Suprapubic skin (tissue), 4 donors: ENCODE data around the gene RAB3D. TPM values are rescaled to one million over a fixed set of nuclear protein-coding genes. Genes with fewer than 3 reads are reported as not detected.
"Not testable (repeated sequence)": the region's sequence is repeated elsewhere in the genome, so short reads cannot be mapped to it uniquely, and the experiment has no call there.

Experiments used
- DNase-seq, 2 donors: peaks; one replicate each; pipeline ENCODE4 v3.0.0-alpha.2; 2019; ENCODE audit warnings: low spot score in 2 of 2
- H3K27ac ChIP-seq: fragments of 200-600 bp; sonication (generic); one replicate; pipeline ENCODE4 v1.5.1; 2019
- H3K27me3 ChIP-seq: fragments of 200-600 bp; sonication (generic); one replicate; pipeline ENCODE4 v1.5.1; 2019
- H3K36me3 ChIP-seq: fragments of 200-600 bp; sonication (generic); one replicate; pipeline ENCODE4 v1.5.1; 2019
- H3K4me1 ChIP-seq: fragments of 200-600 bp; sonication (generic); one replicate; pipeline ENCODE4 v1.5.1; 2019
- H3K4me3 ChIP-seq: fragments of 200-600 bp; sonication (generic); one replicate; pipeline ENCODE4 v1.5.1; 2019; ENCODE audit warnings: mild to moderate bottlenecking
- H3K9me3 ChIP-seq: fragments of 200-600 bp; sonication (generic); one replicate; pipeline ENCODE4 v1.5.1; 2019
- CTCF ChIP-seq, 2 donors: fragments of 200-600 bp in 1 of 2; fragments of 450-650 bp in 1 of 2; sonication (generic) in 1 of 2; IDR thresholded peaks; one replicate each; pipeline ENCODE4 v1.5.1; 2016 to 2019; ENCODE audit warnings: antibody characterized with exemption in 2 of 2, mild to moderate bottlenecking in 1 of 2, moderate library complexity in 1 of 2
- EP300 ChIP-seq: sonication (generic); formaldehyde crosslinking; IDR thresholded peaks from one replicate; pipeline ENCODE4 v1.6.1; 2017; ENCODE audit warnings: antibody characterized with exemption
- POLR2A ChIP-seq, 2 donors: fragments of 450-650 bp; IDR thresholded peaks; one replicate each; pipeline ENCODE4 v1.6.1; 2017; ENCODE audit warnings: antibody characterized with exemption in 2 of 2, mild to moderate bottlenecking in 2 of 2, moderate library complexity in 2 of 2
- POLR2AphosphoS5 ChIP-seq, 3 donors: sonication (generic); formaldehyde crosslinking; IDR thresholded peaks; one replicate each; pipeline ENCODE4 v1.6.1; 2017; ENCODE audit warnings: antibody characterized with exemption in 3 of 3
- WGBS: methylation state at CpG from one replicate; pipeline ENCODE4 v1.1.5; 2018; 5-methylcytosine and 5-hydroxymethylcytosine counted together
- total RNA-seq, 4 donors: library from RNA; depleted of rRNA; stranded (reverse); fragments of >200 nt; gene quantifications; one replicate each; pipeline ENCODE4 v1.1.0, GENCODE V29; 2016

RAB3D gene
- total RNA-seq, 4 donors from 2014 or later: 68.7 to 132 (median 98.3) TPM

GRCh38 chr19:11356676-11357550 lies 17.5 kb upstream of the RAB3D start:
- Histone ChIP-seq H3K4me3 (no peak overlapping the region), H3K4me1 (peaks cover 17% of the 10 kb centered on the region), H3K27ac (no peak overlapping the region), H3K36me3 (peaks cover 7% of the 10 kb centered on the region), H3K9me3 (no peaks in the 10 kb centered on the region), H3K27me3 (no peaks in the 10 kb centered on the region)
- WGBS: 83% methylated on average over 9 of the region's 11 CpGs
- TF ChIP-seq POLR2A (IDR thresholded peaks at IDR 0.05) (no peak), EP300 (no peak), CTCF (IDR thresholded peaks at IDR 0.05) (no peak), POLR2AphosphoS5 (IDR thresholded peaks at IDR 0.05) (no peak)
- no peak for DNase-seq

- no peak overlapping the region for H3K27ac ChIP-seq
- DNase-seq: no peak
- peaks cover 7% of the 10 kb centered on the region for H3K36me3 ChIP-seq
- peaks cover 14% of the 10 kb centered on the region for H3K4me1 ChIP-seq
- H3K9me3 ChIP-seq: no peaks in the 10 kb centered on the region
- no peak for TF ChIP-seq CTCF (IDR thresholded peaks at IDR 0.05)
- TF ChIP-seq EP300: no peak
- TF ChIP-seq POLR2AphosphoS5 (IDR thresholded peaks at IDR 0.05): no peak
- no peak for TF ChIP-seq POLR2A (IDR thresholded peaks at IDR 0.05)
- whole genome bisulfite sequencing: 73% methylated on average over 6 of the region's 6 CpGs
- no peaks in the 10 kb centered on the region for H3K27me3 ChIP-seq
- H3K4me3 ChIP-seq: peak overlapping the region; percentile 61
Observed at GRCh38 chr19:11356074-11356397, 16.6 kb upstream of the RAB3D start.

- Histone ChIP-seq H3K4me3 (peak within 1 kb of the TSS; percentile 61), H3K4me1 (peaks cover 14% of the 10 kb centered on the region), H3K27ac (peak within 1 kb of the TSS; percentile 21), H3K9me3 (no peaks in the 10 kb centered on the region), H3K36me3 (peaks cover 7% of the 10 kb centered on the region), H3K27me3 (no peaks in the 10 kb centered on the region)
- no peak for TF ChIP-seq POLR2A (IDR thresholded peaks at IDR 0.05)
- TF ChIP-seq POLR2AphosphoS5 (IDR thresholded peaks at IDR 0.05): no peak
- no peak for TF ChIP-seq CTCF (IDR thresholded peaks at IDR 0.05)
- peak; percentile 96 to 97 for DNase-seq
- 8% methylated on average over 27 of the region's 62 CpGs for WGBS
Observed at GRCh38 chr19:11355160-11356073, 16.0 kb upstream of the RAB3D start, which contains the start of gene PLPPR2. Gene PLPPR2, plus strand, starts transcription at chr19:11355432. Its CDS starts 2,242 bp downstream, at chr19:11357674.

- not testable (repeated sequence) for H3K27ac ChIP-seq, H3K27me3 ChIP-seq, H3K9me3 ChIP-seq, DNase-seq, H3K36me3 ChIP-seq, H3K4me3 ChIP-seq
- peaks cover 14% of the 10 kb centered on the region for H3K4me1 ChIP-seq
- WGBS: 91% methylated on average over 4 of the region's 4 CpGs
Observed at GRCh38 chr19:11354102-11354501, 14.6 kb upstream of the RAB3D start.

- Histone ChIP-seq H3K36me3 (no peaks in the 10 kb centered on the region), H3K27me3 (no peaks in the 10 kb centered on the region), H3K9me3 (no peaks in the 10 kb centered on the region), H3K4me1 (peaks cover 21% of the 10 kb centered on the region), H3K27ac (no peak overlapping the region), H3K4me3 (no peak overlapping the region)
- TF ChIP-seq EP300 (no peak), POLR2AphosphoS5 (IDR thresholded peaks at IDR 0.05) (no peak), CTCF (IDR thresholded peaks at IDR 0.05) (no peak)
- 90% methylated on average over 2 of the region's 4 CpGs for WGBS
- DNase-seq: no peak
Observed at GRCh38 chr19:11349171-11349570, 9.7 kb upstream of the RAB3D start.
